Measurements from ENCODE around the gene NOM1.
A peak's percentile ranks its signal among the peaks of the same experiment; 100 is the strongest.
"Not testable (repeated sequence)": the region's sequence is repeated elsewhere in the genome, so short reads cannot be mapped to it uniquely, and the experiment has no call there.

NOM1 gene

DNA sequence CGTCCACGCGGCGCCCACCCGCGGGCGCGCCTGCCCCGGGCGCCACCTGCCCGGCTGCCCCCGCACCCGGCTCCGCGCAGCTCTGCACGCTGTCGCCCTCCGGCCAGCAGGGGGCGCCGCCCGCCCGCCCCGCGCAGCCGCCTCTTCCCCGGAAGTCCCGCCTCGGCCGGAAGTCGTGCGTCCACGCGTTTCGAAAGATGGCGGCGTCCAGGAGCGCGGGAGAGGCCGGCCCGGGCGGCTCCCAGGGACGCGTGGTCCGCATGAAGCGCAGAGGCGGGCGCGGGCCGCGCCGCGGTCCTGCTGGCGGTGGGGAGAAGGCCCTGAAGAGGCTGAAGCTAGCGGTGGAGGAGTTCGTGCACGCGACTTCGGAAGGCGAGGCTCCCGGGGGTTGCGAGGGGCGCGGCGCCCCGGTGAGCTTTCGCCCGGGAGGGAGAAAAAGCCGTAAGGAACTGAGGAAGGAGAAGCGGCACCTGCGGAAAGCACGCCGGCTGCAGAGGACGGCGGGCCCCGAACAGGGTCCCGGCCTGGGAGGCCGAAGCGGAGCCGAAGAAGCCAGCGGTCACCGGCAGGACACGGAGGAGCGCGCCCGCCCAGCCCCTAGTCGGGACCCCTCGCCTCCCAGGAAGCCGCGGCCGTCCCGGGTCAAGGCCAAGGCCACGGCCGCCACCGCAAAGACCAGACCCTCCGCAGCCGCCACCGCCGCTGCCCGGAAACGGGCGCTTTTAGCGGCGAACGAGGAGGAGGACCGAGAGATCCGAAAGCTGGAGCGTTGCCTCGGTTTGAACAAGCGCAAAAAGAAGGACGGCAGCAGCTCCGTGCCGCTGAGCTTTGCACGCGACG lies at the start of gene NOM1:
TSS of gene NOM1 (plus strand) at position 172 of the 840 bp plus-strand sequence. CDS start at position 198, 26 bp downstream.
- peak; percentile 81 to 88 for DNase-seq (ENCODE audit: low read depth in 2 of 2)

DNA sequence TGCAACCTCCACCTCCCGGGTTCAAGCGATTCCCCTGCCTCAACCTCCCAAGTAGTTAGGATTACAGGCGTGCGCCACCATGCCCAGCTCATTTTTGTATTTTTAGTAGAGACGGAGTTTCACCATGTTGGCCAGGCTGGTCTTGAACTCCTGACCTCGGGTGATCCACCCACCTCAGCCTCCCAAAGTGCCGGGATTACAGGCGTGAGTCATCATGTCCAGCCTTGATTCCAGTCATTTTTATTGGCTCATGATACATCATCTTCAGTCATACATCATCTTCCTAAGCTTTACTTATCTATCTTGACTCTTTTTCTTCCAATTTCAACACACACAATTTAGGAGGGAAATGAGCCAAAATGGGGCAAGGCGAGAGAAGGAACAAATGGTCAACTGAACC lies 49.4 kb upstream of the NOM1 start:
- not testable (repeated sequence) for DNase-seq (ENCODE audit: low read depth in 2 of 2)

DNA sequence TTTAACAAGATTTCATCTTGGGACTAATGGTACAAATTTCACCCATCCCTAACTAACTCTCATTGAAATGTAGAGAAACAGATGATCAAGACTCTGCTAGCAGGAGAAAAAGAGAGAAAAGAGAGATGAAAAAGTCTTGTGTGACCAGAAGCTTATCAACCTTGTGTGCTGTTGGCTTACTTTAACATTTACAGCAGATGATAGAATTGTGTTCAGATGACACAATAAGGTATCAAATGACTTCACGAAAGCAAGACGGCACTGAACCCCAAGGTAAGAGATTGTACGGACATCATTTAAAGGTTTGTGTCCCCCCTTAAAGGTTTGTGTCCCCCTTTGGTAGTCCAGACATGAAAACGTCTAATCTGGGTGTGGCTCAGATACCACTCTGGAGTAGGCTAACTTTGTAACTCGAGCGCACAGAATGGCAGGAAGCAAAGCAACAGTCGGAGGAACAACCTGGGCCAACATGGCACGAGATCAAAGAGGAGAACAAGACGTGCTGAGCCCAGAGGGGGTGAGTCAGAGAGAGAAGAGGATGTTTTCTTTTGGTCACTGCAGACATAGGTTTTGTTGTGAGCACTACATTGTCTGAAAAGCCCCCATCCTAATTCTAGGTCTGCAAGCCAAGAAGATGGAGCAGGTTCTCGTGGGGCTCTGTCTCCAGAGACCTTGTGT lies 46.1 kb upstream of the NOM1 start:
- no peak for DNase-seq (ENCODE audit: low read depth in 2 of 2)

- no peak for DNase-seq (ENCODE audit: low read depth in 2 of 2)
Measured at GRCh38 chr7:156906200-156906649, 43.3 kb upstream of the NOM1 start.

GRCh38 chr7:156907656-156908055 lies 41.9 kb upstream of the NOM1 start:
- no peak for DNase-seq (ENCODE audit: low read depth in 2 of 2)

DNA sequence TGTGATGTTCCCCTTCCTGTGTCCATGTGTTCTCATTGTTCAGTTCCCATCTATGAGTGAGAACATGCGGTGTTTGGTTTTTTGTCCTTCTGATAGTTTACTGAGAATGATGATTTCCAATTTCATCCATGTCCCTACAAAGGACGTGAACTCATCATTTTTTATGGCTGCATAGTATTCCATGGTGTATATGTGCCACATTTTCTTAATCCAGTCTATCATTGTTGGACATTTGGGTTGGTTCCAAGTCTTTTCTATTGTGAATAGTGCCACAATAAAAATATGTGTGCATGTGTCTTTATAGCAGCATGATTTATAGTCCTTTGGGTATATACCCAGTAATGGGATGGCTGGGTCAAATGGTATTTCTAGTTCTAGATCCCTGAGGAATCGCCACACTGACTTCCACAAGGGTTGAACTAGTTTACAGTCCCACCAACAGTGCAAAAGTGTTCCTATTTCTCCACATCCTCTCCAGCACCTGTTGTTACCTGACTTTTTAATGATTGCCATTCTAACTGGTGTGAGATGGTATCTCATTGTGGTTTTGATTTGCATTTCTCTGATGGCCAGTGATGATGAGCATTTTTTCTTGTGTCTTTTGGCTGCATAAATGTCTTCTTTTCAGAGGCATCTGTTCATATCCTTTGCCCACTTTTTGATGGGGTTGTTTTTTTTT lies 39.8 kb upstream of the NOM1 start:
- DNase-seq (ENCODE audit: low read depth in 2 of 2): not testable (repeated sequence)

DNA sequence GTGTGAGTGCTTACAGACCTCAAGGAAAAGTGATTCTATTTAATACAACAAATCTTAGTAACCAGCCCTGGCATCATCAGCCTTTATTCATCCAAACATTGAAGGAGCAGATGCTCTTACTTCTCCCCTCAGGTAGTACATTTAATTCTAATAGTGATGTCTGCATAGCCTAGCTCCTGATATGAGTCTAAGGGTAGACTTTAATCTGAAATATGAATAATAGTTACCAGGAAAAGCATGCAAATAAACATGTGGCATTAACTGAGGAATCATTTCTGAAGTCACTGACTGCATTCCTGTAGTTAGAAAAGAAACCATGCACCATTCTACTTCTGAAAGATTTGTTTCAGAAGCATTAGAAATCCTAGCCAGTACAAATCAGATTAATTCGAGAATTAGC lies 30.9 kb upstream of the NOM1 start:
- no peak for DNase-seq (ENCODE audit: low read depth in 2 of 2)

- DNase-seq (ENCODE audit: low read depth in 2 of 2): no peak
Measured at GRCh38 chr7:156919132-156919713, 30.3 kb upstream of the NOM1 start.

DNA sequence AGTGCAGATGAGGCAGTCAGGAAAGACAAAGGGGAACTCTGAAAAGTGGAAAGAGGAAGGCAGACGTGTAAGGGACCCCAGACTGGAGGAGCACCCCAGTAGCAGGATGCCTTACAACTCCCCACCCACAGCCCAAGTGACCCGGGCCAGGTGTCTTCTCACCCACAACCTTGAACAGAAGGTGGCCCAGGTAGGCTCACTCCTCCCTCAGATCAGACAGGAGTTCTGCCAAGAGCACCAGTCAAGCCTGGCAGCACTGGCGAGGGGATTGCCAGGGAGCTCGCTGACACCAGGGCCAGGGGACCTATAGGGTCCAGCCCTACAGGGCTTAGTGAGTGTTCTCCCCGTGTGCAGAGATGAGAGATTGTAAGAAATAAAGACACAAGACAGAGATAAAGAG lies 29.4 kb upstream of the NOM1 start:
- no peak for DNase-seq (ENCODE audit: low read depth in 2 of 2)

DNA sequence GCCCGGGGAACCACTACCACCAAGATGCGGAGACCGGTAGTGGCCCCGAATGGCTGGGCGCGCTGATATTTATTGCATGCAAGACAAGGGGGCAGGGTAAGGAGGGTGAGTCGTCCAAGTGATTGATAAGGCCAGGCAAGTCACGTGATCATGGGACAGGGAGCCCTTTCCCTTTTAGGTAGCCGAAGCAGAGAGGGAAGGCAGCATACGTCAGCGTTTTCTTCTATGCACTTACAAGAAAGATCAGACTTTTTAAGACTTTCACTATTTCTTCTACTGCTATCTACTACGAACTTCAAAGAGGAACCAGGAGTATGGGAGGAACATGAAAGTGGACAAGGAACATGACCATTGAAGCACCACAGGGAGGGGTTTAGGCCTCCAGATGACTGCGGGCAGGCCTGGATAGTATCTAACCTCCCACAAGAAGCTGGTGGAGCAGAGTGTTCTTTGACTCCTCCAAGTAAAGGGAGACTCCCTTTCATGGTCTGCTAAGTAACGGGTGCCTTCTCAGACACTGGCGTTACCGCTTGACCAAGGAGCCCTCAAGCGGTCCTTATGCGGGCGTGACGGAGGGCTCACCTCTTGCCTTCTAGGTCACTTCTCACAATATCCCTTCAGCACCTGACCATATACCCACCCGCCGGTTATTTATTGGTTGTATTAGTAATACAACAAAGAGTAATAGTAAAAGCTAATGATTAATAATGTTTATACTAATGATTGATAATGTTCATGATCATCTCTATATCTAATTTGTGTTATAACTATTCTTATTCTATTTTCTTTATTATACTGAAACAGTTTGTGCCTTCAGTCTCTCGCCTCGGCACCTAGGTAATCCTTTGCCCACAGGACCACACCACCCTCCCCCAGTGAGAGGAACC lies 28.8 kb upstream of the NOM1 start:
- not testable (repeated sequence) for DNase-seq (ENCODE audit: low read depth in 2 of 2)

DNA sequence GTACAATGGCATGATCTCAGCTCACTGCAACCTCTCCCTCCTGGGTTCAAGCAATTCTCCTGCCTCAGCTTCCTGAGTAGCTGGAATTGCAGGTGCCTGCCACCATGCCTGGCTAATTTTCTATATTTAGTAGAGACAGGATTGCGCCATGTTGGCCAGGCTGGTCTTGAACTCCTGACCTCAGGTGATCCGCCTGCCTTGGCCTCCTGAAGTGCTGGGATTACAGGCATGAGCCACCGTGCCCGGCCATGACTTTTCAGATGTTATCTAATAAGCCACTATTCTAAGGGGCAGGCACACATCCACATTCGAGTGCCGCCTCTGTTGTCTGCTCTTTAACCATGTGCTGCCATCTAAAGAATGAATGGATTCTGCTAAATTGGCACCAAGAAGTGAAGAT lies 27.2 kb upstream of the NOM1 start:
- not testable (repeated sequence) for DNase-seq (ENCODE audit: low read depth in 2 of 2)

DNA sequence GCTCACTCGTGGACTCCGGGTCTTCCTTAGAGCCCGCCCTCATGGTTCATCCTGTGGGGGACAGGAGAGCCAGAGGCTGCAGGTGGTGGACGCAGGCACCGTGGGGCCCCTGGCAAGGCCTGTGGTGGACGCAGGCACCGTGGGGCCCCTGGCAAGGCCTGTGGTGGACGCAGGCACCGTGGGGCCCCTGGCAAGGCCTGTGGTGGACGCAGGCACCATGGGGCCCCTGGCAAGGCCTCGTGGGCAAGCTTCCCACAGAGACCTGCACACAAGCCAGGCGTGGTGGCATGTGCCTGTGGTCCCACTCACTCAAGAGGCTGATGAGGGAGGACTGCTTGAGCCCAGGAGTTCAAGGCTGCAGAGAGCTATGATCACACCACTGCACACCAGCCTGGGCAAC lies 23.7 kb upstream of the NOM1 start:
- DNase-seq (ENCODE audit: low read depth in 2 of 2): not testable (repeated sequence)

- DNase-seq (ENCODE audit: low read depth in 2 of 2): no peak
Measured at GRCh38 chr7:156927571-156928405, 21.7 kb upstream of the NOM1 start.

- no peak for DNase-seq (ENCODE audit: low read depth in 2 of 2)
Measured at GRCh38 chr7:156928406-156928747, 21.1 kb upstream of the NOM1 start.

DNA sequence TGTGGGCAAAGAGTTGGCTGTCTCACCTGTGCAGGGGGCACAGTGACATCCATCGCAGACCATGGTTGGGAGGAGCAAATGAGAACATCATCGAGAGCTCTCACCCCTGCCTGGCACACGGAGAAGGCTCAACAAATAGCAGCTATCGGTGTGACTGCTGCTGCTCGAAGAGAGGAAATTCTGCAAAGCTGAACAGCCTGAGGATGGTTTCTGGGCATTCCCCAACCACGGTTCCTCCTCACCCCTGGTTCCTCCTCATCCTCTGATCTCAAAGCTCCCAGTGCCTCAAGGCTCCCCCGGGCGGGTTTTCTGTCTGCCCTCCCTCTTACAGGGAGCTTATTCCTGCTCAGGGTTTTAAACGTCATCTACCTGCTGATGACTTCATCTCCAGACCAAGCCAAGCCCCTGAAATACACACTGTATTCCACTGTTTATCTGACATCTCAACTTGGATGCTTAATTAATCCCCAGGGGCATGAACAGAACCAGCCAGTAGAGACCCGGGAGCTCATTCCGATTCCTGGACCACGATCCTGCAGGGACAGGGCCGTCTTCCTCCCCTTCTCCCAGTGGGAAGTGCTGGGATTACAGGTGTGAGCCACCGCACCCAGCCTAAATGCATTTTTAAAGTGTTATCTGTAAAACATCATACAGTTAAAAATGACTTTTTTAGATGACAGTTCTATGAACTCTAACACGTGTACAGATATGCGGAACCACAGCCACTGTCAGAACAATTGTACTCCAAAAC lies 19.5 kb upstream of the NOM1 start:
- no peak for DNase-seq (ENCODE audit: low read depth in 2 of 2)

DNA sequence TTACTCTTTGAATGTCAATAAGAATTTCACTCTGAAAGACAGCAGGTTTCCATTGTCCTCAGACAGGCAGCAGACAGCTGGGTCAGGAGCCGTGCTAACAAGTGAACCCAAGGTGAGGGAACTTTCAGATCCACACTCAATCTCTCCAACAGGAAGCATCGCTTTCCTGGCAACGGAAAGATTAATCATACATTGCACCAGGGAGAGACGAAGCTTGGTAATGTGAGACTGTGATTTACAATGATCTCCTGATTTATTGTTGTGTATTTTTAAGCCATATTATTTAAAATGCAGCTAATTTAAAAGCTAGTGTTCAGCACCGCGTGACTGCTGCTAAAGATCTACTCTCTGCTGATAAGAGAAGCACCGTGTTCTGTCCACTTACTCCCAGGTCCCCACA lies 17.5 kb upstream of the NOM1 start:
- no peak for DNase-seq (ENCODE audit: low read depth in 2 of 2)

GRCh38 chr7:156935250-156935649 lies 14.3 kb upstream of the NOM1 start:
- no peak for DNase-seq (ENCODE audit: low read depth in 2 of 2)

DNA sequence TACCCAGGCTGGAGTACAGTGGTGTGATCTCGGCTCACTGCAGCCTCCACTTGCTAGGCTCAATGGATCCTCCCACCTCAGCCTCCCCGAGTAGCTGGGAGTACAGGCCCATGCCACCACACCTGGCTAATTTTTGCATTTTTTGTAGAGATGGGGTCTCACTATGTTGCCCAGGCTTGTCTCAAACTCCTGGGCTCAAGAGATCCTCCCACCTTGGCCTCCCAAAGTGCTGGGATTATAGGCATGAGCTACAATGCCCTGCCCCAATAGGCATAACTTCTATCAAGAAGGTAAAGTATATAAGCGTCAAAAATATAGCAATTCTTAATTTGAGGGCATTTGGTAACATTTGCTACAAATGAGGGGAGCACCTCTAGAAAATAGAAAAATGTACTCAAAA lies 12.7 kb upstream of the NOM1 start:
- not testable (repeated sequence) for DNase-seq (ENCODE audit: low read depth in 2 of 2)

- DNase-seq (ENCODE audit: low read depth in 2 of 2): no peak
Measured at GRCh38 chr7:156940421-156941122, 8.9 kb upstream of the NOM1 start.
